HEK293T (cell line): ENCODE results near the gene TMEM203.

Experiments used
- ARNT ChIP-seq: fragments of 450-650 bp; IDR thresholded peaks from 2 replicates; pipeline ENCODE4 v1.6.1; 2017; ENCODE audit warnings: mild to moderate bottlenecking
- BHLHE40 ChIP-seq: fragments of 450-650 bp; IDR thresholded peaks from 2 replicates; pipeline ENCODE4 v1.6.1; 2016; ENCODE audit warnings: mild to moderate bottlenecking, moderate library complexity, borderline replicate concordance
- ELF4 ChIP-seq: fragments of 450-650 bp; IDR thresholded peaks from 2 replicates; pipeline ENCODE4 v1.6.1; 2017; ENCODE audit warnings: antibody characterized with exemption
- FOXA1 ChIP-seq: fragments of 450-650 bp; IDR thresholded peaks from 2 replicates; pipeline ENCODE4 v1.6.1; 2016; ENCODE audit warnings: mild to moderate bottlenecking
- FOXK2 ChIP-seq: fragments of 450-650 bp; IDR thresholded peaks from 2 replicates; pipeline ENCODE4 v1.6.1; 2016; ENCODE audit warnings: mild to moderate bottlenecking
- FOXM1 ChIP-seq: fragments of 450-650 bp; IDR thresholded peaks from 2 replicates; pipeline ENCODE4 v1.6.1; 2017; ENCODE audit warnings: mild to moderate bottlenecking, borderline replicate concordance
- HDGF ChIP-seq: fragments of 450-650 bp; IDR thresholded peaks from 2 replicates; pipeline ENCODE4 v1.6.1; 2017; ENCODE audit warnings: antibody characterized with exemption, borderline replicate concordance
- LEF1 ChIP-seq: fragments of 450-650 bp; IDR thresholded peaks from 2 replicates; pipeline ENCODE4 v1.6.1; 2017; ENCODE audit warnings: mild to moderate bottlenecking, borderline replicate concordance
- NFRKB ChIP-seq: fragments of 450-650 bp; IDR thresholded peaks from 2 replicates; pipeline ENCODE4 v1.6.1; 2016; ENCODE audit warnings: mild to moderate bottlenecking, moderate library complexity
- PKNOX1 ChIP-seq: fragments of 450-650 bp; IDR thresholded peaks from 2 replicates; pipeline ENCODE4 v1.6.1; 2016
- SP1 ChIP-seq: fragments of 450-650 bp; IDR thresholded peaks from 2 replicates; pipeline ENCODE4 v1.6.1; 2017
- SUZ12 ChIP-seq: fragments of 450-650 bp; IDR thresholded peaks from 2 replicates; pipeline ENCODE4 v1.6.1; 2016; ENCODE audit warnings: mild to moderate bottlenecking
- TARDBP ChIP-seq: fragments of 450-650 bp; IDR thresholded peaks from 2 replicates; pipeline ENCODE4 v1.6.1; 2016
- ZNF384 ChIP-seq: fragments of 450-650 bp; IDR thresholded peaks from 2 replicates; pipeline ENCODE4 v1.6.1; 2016

- TF ChIP-seq FOXK2 = no peak
- no peak for TF ChIP-seq SUZ12
- TF ChIP-seq ELF4 = no peak
- TF ChIP-seq SP1 = no peak
- TF ChIP-seq FOXM1 = no peak
- TF ChIP-seq ARNT = no peak
- TF ChIP-seq HDGF = no peak
- TF ChIP-seq TARDBP = no peak
- no peak for TF ChIP-seq FOXA1
- no peak for TF ChIP-seq BHLHE40
- no peak for TF ChIP-seq PKNOX1
- TF ChIP-seq LEF1 = no peak
- no peak for TF ChIP-seq ZNF384
- no peak for TF ChIP-seq NFRKB
These were observed 12.6 kb downstream of the TMEM203 start for GRCh38 chr9:137192859-137193258.
